ENCODE data around the gene AGTPBP1. TPM values are rescaled to one million over a fixed set of nuclear protein-coding genes. Genes with fewer than 3 reads are reported as not detected.

Gene AGTPBP1
- total and polyA plus RNA-seq, 2 donors from 2014 or later = 4.1 to 25.8 TPM

DNA sequence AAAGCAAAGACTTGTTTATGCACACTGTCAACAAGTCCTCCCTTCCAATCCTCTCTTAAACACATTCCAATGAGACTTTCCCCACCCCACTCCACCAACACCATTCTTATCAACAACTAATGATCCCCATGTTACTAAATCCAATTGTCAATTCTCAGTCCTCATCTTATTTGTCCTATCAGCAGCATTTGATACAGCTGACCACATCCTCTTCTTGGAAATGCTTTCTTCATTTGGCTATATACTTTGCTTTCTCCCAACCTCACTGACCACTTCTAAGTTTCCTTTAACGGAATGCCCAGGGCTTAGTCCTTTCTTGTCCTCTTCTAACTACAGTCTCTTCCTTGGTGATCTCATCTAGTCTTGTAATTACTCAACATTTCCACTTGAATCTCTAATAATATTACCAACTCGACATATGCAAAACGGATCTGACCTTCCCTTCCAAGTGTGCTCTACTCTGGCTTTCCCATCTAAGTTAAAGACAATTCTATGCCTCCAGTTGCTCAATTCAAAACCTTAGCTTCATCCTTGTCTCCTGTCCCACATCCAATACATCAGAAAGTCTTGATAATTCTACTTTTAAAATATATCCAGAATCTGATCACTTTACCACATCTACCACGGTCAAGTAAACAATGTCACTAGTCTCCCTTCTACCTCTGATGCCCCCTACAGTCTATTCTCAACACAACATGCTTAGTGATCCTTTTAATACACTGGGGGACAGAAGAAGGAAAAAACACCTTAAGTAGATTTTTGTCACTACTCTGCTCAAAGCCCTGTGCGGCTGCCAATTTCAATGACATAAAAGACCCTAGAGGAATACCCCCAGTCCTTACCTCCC is 25.5 kb downstream of the AGTPBP1 start:
- FAIRE-seq (no peak), DNase-seq (no peak)
- TF ChIP-seq, protein P1, sequence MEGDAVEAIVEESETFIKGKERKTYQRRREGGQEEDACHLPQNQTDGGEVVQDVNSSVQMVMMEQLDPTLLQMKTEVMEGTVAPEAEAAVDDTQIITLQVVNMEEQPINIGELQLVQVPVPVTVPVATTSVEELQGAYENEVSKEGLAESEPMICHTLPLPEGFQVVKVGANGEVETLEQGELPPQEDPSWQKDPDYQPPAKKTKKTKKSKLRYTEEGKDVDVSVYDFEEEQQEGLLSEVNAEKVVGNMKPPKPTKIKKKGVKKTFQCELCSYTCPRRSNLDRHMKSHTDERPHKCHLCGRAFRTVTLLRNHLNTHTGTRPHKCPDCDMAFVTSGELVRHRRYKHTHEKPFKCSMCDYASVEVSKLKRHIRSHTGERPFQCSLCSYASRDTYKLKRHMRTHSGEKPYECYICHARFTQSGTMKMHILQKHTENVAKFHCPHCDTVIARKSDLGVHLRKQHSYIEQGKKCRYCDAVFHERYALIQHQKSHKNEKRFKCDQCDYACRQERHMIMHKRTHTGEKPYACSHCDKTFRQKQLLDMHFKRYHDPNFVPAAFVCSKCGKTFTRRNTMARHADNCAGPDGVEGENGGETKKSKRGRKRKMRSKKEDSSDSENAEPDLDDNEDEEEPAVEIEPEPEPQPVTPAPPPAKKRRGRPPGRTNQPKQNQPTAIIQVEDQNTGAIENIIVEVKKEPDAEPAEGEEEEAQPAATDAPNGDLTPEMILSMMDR (IDR thresholded peaks at IDR 0.05; ENCODE audit: borderline replicate concordance, extremely low read depth, insufficient read depth) = no peak
- Histone ChIP-seq H3K9ac (ENCODE audit: low read length in 3 of 3) (no peak overlapping the region), H3K9me3 (ENCODE audit: control insufficient read depth in 2 of 3, insufficient read depth in 1 of 3, low read length in 3 of 3) (no peaks in the 10 kb centered on the region), H3K27me3 (ENCODE audit: control insufficient read depth, insufficient read depth, low read length) (no peaks in the 10 kb centered on the region), H3K4me1 (ENCODE audit: control insufficient read depth in 2 of 3, insufficient read depth in 2 of 3, low read depth in 1 of 3, low read length in 3 of 3) (no peaks in the 10 kb centered on the region), H3K36me3 (ENCODE audit: control insufficient read depth in 2 of 3, insufficient read depth in 3 of 3, low read length in 3 of 3) (no peaks in the 10 kb centered on the region), H3K4me3 (ENCODE audit: low read length in 3 of 3) (no peak overlapping the region), H3K27ac (ENCODE audit: low read depth in 2 of 2, low read length in 2 of 2) (no peak overlapping the region)
- intact Hi-C loops (cut with DNase I) = no loop called here

- H3K4me1 ChIP-seq (ENCODE audit: control insufficient read depth in 2 of 3, insufficient read depth in 2 of 3, low read depth in 1 of 3, low read length in 3 of 3) = no peaks in the 10 kb centered on the region
- TF ChIP-seq, protein P1 (IDR thresholded peaks at IDR 0.05; ENCODE audit: borderline replicate concordance, extremely low read depth, insufficient read depth) = no peak
- H3K36me3 ChIP-seq (ENCODE audit: control insufficient read depth in 2 of 3, insufficient read depth in 3 of 3, low read length in 3 of 3) = no peaks in the 10 kb centered on the region
- DNase-seq (peak in 1 of 5 donors; percentile 8), FAIRE-seq (no peak)
- no peak overlapping the region for H3K4me3 ChIP-seq (ENCODE audit: low read length in 3 of 3)
- no peak overlapping the region for H3K27ac ChIP-seq (ENCODE audit: low read depth in 2 of 2, low read length in 2 of 2)
- intact Hi-C loops (cut with DNase I) = no loop called here
- no peaks in the 10 kb centered on the region for H3K9me3 ChIP-seq (ENCODE audit: control insufficient read depth in 2 of 3, insufficient read depth in 1 of 3, low read length in 3 of 3)
- H3K27me3 ChIP-seq (ENCODE audit: control insufficient read depth, insufficient read depth, low read length) = no peaks in the 10 kb centered on the region
- H3K9ac ChIP-seq (ENCODE audit: low read length in 3 of 3) = no peak overlapping the region
These were observed 26.2 kb downstream of the AGTPBP1 start for GRCh38 chr9:85715587-85715986.

DNA sequence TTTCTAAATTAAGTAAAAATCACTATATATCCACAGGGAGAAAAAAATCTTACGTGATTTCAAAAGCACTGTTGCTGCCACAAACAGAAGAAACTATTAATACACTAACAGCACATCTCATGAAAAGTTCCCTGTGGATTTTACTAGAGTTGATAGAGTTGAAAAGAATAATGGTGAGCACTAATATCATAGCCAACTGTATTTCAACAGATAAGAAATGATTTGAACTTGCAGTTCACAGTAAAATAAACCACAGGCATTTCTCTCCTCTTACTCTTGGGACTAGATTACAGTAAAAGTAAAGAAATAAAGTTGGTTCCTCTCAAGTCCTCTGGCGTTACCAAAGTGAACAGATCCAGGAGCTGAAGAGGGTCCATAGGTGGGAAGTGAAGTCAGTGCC is 27.9 kb downstream of the AGTPBP1 start:
- no peak overlapping the region for H3K4me3 ChIP-seq (ENCODE audit: low read length in 3 of 3)
- no peak for DNase-seq
- no peak for FAIRE-seq
- H3K4me1 ChIP-seq (ENCODE audit: control insufficient read depth in 2 of 3, insufficient read depth in 2 of 3, low read depth in 1 of 3, low read length in 3 of 3) = no peaks in the 10 kb centered on the region
- H3K27me3 ChIP-seq (ENCODE audit: control insufficient read depth, insufficient read depth, low read length) = no peaks in the 10 kb centered on the region
- no peaks in the 10 kb centered on the region for H3K36me3 ChIP-seq (ENCODE audit: control insufficient read depth in 2 of 3, insufficient read depth in 3 of 3, low read length in 3 of 3)
- peaks cover 0 to 4% (median 0%) of the 10 kb centered on the region in 3 donors for H3K9me3 ChIP-seq (ENCODE audit: control insufficient read depth in 2 of 3, insufficient read depth in 1 of 3, low read length in 3 of 3)
- no peak overlapping the region for H3K9ac ChIP-seq (ENCODE audit: low read length in 3 of 3)
- H3K27ac ChIP-seq (ENCODE audit: low read depth in 2 of 2, low read length in 2 of 2) = no peak overlapping the region
- TF ChIP-seq, protein P1 (IDR thresholded peaks at IDR 0.05; ENCODE audit: borderline replicate concordance, extremely low read depth, insufficient read depth) = no peak
- intact Hi-C loops (cut with DNase I) = no loop called here
